Activated CD4-positive, alpha-beta T cell treated with anti-CD3 and anti-CD28 coated beads, Interleukin-2, Interleukin-4, amounts not matched to agents 100 ng/mL and 50 ng/mL, durations not matched to agents 16 hours and 8 hours (primary cell): ENCODE results near the gene PCDHA5.
A peak's percentile ranks its signal among the peaks of the same experiment; 100 is the strongest.
"Not testable (repeated sequence)": the region's sequence is repeated elsewhere in the genome, so short reads cannot be mapped to it uniquely, and the experiment has no call there.

Source experiments
- DNase-seq: peaks from one replicate; pipeline ENCODE4 v3.0.0-alpha.2; 2020; ENCODE audit warnings: low spot score

The PCDHA5 gene

DNA sequence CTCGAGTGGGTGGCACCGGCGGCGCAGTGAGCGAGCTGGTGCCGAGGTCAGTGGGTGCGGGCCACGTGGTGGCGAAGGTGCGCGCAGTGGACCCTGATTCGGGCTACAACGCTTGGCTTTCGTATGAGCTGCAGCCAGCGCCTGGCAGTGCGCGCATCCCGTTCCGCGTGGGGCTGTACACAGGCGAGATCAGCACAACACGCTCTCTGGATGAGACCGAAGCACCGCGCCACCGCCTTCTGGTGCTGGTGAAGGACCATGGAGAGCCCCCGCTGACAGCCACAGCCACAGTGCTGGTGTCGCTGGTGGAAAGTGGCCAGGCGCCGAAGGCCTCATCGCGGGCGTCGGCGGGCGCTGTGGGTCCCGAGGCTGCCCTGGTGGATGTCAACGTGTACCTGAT is 2.1 kb downstream of the PCDHA5 start:
- no peak for DNase-seq

DNA sequence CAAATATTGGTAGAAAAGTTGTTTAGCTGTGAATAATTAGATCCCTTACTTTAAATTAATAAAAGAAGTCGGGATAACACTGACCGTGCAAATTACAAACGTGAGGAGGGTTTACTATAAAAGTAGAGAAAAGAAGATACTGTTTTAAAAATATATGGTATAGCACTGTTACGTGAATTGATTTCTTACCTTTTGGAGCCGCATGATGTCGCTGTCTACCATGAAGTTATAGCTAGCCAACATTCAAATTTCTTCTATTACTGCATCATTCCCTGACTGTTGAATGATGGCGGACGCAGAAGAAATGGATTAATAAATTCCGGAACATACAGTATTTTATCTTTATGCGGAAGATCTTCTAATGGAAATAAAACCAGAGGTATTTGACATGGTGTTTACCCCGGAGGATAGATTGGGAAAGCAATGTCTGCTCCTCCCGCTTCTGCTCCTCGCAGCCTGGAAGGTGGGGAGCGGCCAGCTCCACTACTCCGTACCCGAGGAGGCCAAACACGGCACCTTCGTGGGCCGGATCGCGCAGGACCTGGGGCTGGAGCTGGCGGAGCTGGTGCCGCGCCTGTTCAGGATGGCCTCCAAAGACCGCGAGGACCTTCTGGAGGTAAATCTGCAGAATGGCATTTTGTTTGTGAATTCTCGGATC is 6.4 kb downstream of the PCDHA5 start, which contains the start of gene PCDHA6:
TSS of gene PCDHA6 (plus strand) at position 257 of the 658 bp plus-strand sequence. CDS start at position 389, 132 bp downstream.
- no peak for DNase-seq

DNA sequence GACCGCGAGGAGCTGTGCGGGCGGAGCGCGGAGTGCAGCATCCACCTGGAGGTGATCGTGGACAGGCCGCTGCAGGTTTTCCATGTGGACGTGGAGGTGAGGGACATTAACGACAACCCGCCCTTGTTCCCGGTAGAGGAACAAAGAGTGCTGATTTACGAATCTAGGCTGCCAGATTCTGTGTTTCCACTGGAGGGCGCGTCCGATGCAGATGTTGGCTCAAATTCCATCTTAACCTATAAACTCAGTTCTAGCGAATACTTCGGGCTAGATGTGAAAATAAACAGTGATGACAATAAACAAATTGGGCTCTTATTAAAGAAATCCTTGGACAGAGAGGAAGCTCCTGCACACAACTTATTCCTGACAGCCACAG is 6.9 kb downstream of the PCDHA5 start:
- no peak for DNase-seq

DNA sequence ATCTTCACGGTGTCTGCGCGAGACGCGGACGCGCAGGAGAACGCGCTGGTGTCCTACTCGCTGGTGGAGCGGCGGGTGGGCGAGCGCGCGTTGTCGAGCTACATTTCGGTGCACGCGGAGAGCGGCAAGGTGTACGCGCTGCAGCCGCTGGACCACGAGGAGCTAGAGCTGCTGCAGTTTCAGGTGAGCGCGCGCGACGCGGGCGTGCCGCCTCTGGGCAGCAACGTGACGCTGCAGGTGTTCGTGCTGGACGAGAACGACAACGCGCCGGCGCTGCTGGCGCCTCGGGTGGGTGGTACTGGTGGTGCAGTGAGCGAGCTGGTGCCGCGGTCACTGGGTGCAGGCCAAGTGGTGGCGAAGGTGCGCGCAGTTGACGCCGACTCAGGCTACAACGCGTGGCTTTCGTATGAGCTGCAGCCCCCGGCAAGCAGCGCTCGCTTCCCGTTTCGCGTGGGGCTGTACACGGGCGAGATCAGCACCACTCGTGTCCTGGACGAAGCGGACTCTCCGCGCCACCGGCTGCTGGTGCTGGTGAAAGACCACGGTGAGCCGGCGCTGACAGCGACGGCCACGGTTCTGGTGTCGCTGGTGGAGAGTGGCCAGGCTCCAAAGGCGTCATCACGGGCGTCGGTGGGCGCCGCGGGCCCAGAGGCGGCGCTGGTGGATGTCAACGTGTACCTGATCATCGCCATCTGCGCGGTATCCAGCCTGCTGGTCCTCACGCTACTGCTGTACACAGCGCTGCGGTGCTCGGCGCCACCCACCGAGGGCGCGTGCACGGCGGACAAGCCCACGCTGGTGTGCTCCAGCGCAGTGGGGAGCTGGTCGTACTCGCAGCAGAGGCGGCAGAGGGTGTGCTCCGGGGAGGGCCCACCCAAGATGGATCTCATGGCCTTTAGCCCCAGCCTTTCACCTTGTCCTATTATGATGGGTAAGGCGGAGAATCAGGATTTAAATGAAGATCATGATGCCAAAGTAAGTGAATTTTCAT is 8.4 kb downstream of the PCDHA5 start:
- DNase-seq = not testable (repeated sequence)

DNA sequence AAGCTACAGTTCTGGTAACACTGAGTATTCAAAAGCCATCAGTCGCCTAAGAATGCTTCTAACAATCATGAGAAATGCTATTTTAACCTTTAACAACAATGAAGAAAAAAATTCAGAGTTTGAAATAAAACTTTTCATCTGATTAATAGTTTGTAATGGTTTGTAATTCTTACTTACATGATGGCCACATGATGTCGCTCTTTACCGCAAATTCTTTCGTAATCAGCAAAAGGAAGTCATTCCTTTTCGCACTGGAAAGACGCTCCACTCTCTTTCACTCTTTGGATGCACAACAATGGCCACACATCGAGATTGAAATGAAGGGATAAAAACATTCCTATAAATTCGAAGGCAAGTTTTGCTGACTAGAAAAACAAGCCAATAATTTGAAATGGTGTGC is 12.6 kb downstream of the PCDHA5 start, which contains the start of gene PCDHA7:
TSS of gene PCDHA7 (plus strand) at position 277 of the 400 bp plus-strand sequence. CDS start at position 392, 115 bp downstream.
- no peak for DNase-seq

DNA sequence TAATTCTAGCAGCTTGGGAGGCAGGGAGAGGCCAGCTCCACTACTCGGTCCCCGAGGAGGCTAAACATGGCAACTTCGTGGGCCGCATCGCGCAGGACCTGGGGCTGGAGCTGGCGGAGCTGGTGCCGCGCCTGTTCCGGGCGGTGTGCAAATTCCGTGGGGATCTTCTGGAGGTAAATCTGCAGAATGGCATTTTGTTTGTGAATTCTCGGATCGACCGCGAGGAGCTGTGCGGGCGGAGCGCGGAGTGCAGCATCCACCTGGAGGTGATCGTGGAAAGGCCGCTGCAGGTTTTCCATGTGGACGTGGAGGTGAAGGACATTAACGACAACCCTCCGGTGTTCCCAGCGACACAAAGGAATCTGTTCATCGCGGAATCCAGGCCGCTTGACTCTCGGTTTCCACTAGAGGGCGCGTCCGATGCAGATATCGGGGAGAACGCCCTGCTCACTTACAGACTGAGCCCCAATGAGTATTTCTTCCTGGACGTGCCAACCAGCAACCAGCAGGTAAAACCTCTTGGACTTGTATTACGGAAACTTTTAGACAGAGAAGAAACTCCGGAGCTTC is 13.1 kb downstream of the PCDHA5 start:
- DNase-seq = not testable (repeated sequence)

DNA sequence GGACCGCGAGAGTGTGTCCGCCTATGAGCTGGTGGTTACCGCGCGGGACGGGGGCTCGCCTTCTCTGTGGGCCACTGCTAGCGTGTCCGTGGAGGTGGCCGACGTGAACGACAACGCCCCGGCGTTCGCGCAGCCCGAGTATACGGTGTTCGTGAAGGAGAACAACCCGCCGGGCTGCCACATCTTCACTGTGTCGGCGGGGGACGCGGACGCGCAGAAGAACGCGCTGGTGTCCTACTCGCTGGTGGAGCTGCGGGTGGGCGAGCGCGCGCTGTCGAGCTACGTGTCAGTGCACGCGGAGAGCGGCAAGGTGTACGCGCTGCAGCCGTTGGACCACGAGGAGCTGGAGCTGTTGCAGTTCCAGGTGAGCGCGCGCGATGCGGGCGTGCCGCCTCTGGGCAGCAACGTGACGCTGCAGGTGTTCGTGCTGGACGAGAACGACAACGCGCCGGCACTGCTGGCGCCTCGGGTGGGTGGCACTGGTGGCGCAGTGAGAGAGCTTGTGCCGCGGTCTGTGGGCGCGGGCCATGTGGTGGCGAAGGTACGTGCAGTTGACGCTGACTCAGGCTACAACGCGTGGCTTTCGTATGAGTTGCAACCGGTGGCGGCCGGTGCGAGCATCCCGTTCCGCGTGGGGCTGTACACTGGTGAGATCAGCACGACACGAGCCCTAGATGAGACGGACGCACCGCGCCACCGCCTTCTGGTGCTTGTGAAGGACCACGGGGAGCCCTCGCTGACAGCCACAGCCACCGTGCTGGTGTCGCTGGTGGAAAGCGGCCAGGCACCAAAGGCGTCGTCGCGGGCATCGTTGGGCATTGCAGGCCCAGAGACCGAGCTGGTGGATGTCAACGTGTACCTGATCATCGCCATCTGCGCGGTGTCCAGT is 14.5 kb downstream of the PCDHA5 start:
- no peak for DNase-seq

DNA sequence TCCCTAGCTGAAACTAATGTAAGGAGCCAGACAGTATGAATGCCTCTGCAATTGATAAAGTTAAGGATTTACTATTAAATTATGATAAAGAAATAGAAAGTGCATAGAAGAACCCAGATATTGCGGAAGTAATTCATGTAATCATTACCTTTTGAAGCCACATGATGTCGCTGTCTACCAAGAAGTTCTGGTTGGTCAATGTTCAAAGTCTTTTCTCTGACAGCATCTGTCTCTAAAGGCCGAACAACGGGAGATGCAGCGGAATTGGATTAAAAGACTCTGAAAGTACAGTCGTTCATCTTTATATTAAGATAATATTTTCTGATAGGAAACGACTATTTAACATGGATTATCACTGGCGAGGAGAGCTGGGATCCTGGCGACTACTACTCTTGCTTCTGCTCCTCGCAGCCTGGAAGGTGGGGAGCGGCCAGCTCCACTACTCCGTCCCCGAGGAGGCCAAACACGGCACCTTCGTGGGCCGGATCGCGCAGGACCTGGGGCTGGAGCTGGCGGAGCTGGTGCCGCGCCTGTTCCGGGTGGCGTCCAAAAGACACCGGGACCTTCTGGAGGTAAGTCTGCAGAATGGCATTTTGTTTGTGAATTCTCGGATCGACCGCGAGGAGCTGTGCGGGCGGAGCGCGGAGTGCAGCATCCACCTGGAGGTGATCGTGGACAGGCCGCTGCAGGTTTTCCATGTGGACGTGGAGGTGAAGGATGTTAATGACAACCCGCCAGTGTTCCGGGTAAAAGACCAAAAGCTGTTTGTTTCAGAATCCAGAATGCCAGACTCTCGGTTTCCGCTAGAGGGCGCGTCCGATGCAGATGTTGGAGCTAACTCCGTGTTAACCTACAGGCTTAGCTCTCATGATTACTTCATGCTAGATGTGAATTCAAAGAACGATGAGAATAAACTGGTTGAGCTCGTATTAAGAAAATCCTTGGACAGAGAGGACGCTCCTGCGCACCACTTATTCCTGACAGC is 19.9 kb downstream of the PCDHA5 start, which contains the start of gene PCDHA8:
TSS of gene PCDHA8 (plus strand) at position 210 of the 985 bp plus-strand sequence. CDS start at position 345, 135 bp downstream.
- peak; percentile 4 for DNase-seq

DNA sequence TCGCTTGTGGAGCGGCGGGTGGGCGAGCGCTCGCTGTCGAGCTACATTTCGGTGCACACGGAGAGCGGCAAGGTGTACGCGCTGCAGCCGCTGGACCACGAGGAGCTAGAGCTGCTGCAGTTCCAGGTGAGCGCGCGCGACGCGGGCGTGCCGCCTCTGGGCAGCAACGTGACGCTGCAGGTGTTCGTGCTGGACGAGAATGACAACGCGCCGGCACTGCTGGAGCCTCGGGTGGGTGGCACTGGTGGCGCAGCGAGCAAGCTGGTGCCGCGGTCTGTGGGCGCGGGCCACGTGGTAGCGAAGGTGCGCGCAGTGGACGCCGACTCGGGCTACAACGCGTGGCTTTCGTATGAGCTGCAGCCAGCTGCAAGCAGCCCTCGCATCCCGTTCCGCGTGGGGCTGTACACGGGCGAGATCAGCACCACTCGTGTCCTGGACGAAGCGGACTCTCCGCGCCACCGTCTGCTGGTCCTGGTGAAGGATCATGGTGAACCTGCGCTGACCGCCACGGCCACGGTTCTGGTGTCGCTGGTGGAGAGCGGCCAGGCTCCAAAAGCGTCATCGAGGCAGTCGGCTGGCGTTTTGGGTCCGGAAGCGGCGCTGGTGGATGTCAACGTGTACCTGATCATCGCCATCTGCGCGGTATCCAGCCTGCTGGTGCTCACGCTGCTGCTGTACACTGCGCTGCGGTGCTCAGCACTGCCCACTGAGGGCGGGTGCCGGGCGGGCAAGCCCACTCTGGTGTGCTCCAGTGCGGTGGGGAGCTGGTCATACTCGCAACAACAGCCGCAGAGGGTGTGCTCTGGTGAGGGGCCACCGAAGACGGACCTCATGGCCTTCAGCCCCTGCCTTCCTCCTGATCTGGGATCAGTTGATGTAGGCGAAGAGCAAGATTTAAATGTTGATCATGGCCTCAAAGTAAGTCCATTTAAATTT is 21.7 kb downstream of the PCDHA5 start:
- DNase-seq = no peak

DNA sequence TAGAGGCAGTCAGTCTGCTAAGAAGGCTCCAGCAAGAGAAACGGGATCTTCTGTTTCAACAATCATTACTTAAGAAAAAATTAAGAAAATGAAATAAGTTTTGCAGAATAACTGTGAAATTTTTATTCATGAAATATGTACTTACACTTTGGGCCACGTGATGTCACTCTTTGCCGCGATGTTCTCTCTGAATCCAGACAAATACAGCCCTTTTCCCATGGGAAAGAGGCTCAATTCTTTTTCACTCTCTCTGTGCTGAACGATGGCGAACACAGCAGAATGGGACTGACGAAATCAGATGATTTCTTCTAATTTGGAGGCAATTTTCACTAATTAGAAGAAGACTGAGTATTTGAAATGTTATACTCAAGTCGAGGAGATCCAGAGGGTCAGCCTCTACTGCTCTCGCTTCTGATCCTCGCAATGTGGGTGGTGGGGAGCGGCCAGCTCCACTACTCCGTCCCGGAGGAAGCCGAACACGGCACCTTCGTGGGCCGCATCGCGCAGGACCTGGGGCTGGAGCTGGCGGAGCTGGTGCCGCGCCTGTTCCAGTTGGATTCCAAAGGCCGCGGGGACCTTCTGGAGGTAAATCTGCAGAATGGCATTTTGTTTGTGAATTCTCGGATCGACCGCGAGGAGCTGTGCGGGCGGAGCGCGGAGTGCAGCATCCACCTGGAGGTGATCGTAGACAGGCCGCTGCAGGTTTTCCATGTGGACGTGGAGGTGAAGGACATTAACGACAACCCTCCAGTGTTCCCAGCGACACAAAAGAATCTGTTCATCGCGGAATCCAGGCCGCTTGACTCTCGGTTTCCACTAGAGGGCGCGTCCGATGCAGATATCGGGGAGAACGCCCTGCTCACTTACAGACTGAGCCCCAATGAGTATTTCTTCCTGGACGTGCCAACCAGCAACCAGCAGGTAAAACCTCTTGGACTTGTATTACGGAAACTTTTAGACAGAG is 27.0 kb downstream of the PCDHA5 start, which contains the start of gene PCDHA9:
TSS of gene PCDHA9 (plus strand) at position 244 of the 964 bp plus-strand sequence. CDS start at position 358, 114 bp downstream.
- not testable (repeated sequence) for DNase-seq

DNA sequence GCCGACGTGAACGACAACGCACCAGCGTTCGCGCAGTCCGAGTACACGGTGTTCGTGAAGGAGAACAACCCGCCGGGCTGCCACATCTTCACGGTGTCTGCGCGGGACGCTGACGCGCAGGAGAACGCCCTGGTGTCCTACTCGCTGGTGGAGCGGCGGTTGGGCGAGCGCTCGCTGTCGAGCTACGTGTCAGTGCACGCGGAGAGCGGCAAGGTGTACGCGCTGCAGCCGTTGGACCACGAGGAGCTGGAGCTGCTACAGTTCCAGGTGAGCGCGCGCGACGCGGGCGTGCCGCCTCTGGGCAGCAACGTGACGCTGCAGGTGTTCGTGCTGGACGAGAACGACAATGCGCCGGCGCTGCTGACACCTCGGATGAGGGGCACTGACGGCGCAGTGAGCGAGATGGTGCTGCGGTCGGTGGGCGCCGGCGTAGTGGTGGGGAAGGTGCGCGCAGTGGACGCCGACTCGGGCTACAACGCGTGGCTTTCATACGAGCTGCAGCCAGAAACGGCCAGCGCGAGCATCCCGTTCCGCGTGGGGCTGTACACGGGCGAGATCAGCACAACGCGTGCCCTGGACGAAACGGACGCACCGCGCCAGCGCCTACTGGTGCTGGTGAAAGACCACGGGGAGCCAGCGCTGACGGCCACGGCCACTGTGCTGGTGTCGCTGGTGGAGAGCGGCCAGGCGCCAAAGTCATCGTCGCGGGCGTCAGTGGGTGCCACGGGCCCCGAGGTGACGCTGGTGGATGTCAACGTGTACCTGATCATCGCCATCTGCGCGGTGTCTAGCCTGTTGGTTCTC is 28.6 kb downstream of the PCDHA5 start:
- DNase-seq = not testable (repeated sequence)

DNA sequence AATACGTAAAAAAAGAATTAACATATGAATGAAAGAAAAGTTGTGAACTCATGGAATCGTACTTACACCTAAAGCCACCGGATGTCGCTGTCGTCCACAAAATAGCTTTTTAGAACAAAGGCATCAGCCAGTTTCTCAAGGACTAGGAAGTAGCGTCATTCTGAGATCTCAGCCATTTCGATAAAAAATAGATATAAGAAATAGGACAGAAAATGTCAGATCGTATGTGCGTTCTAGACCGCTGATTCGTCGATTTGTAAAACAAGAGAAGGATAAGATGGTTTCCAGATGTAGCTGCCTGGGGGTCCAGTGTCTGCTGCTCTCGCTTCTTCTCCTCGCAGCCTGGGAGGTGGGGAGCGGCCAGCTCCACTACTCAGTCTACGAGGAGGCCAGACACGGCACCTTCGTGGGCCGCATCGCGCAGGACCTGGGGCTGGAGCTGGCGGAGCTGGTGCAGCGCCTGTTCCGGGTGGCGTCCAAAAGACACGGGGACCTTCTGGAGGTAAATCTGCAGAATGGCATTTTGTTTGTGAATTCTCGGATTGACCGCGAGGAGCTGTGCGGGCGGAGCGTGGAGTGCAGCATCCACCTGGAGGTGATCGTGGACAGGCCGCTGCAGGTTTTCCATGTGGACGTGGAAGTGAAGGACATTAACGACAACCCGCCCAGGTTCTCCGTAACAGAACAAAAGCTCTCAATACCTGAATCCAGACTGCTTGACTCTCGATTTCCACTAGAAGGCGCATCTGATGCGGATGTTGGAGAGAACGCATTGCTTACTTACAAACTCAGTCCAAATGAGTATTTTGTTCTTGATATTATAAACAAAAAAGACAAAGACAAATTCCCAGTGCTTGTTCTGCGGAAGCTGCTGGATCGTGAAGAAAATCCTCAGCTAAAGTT is 34.6 kb downstream of the PCDHA5 start, which contains the start of gene PCDHA10:
TSS of gene PCDHA10 (plus strand) at position 126 of the 903 bp plus-strand sequence. CDS start at position 278, 152 bp downstream.
- DNase-seq = no peak

DNA sequence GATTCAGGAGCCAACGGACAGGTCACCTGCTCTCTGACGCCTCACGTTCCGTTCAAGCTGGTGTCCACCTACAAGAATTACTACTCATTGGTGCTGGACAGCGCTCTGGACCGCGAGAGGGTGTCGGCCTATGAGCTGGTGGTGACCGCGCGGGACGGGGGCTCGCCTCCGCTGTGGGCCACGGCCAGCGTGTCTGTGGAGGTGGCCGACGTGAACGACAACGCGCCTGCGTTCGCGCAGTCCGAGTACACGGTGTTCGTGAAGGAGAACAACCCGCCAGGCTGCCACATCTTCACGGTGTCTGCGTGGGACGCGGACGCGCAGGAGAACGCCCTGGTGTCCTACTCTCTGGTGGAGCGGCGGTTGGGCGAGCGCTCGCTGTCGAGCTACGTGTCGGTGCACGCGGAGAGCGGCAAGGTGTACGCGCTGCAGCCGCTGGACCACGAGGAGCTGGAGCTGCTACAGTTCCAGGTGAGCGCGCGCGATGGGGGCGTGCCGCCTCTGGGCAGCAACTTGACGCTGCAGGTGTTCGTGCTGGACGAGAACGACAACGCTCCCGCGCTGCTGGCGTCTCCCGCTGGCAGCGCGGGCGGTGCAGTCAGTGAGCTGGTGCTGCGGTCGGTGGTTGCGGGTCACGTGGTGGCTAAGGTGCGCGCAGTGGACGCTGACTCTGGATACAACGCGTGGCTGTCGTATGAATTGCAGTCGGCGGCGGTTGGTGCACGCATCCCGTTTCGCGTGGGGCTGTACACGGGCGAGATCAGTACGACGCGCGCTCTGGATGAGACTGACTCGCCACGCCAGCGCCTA is 36.0 kb downstream of the PCDHA5 start:
- DNase-seq = no peak

DNA sequence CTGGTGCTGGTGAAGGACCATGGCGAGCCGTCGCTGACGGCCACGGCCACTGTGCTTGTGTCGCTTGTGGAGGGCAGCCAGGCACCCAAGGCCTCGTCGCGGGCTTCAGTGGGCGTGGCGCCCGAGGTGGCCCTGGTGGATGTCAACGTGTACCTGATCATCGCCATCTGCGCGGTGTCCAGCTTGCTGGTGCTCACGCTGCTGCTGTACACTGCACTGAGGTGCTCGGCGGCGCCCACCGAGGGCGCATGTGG is 36.5 kb downstream of the PCDHA5 start:
- DNase-seq = no peak
